ENCODE results near the gene NTN3.

The NTN3 gene

DNA sequence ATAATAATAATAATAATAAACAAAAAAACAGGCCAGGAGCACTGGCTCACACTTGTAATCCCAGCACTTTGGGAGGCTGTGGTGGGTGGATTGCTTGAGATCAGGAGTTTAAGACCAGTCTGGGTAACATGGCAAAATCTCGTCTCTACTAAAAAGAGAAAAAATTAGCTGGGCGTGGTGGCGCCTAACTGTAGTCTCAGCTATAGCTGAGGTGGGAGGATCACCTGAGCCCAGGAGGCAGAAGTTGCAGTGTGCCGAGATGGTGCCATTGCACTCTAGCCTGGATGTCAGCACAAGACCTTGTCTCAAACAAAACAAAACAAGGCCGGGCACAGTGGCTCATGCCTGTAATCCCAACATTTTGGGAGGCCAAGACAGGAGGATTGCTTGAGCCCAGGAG lies 23.9 kb downstream of the NTN3 start:
- Histone ChIP-seq H3K9ac (ENCODE audit: low read depth, low read length, poor library complexity, severe bottlenecking) (no peak overlapping the region), H3K4me3 (ENCODE audit: low read length, poor library complexity, severe bottlenecking) (no peak overlapping the region), H3K9me2 (replicated peaks; ENCODE audit: low read depth, low read length) (no peaks in the 10 kb centered on the region), H4K20me1 (ENCODE audit: insufficient read depth, low read length, poor library complexity, severe bottlenecking) (no peaks in the 10 kb centered on the region), H2AFZ (ENCODE audit: low read length) (no peak overlapping the region), H3K36me3 (ENCODE audit: insufficient read depth, low read length) (no peaks in the 10 kb centered on the region; the same call in 1 of the 2 replicates), H3K27me3 (ENCODE audit: insufficient read depth, low read length, poor library complexity, severe bottlenecking) (no peaks in the 10 kb centered on the region), H3K9me3 (ENCODE audit: insufficient read depth, low read depth, low read length) (no peaks in the 10 kb centered on the region), H3K79me2 (ENCODE audit: insufficient read depth, low read length) (no peaks in the 10 kb centered on the region), H3K4me2 (ENCODE audit: low read depth, low read length, poor library complexity, severe bottlenecking) (no peak overlapping the region), H3K4me1 (ENCODE audit: insufficient read depth, low read length, poor library complexity, severe bottlenecking) (no peaks in the 10 kb centered on the region), H3F3A (ENCODE audit: low read depth) (no peaks in the 10 kb centered on the region)
- no peak for TF ChIP-seq EZH2phosphoT487 (IDR thresholded peaks at IDR 0.05; ENCODE audit: borderline replicate concordance)

DNA sequence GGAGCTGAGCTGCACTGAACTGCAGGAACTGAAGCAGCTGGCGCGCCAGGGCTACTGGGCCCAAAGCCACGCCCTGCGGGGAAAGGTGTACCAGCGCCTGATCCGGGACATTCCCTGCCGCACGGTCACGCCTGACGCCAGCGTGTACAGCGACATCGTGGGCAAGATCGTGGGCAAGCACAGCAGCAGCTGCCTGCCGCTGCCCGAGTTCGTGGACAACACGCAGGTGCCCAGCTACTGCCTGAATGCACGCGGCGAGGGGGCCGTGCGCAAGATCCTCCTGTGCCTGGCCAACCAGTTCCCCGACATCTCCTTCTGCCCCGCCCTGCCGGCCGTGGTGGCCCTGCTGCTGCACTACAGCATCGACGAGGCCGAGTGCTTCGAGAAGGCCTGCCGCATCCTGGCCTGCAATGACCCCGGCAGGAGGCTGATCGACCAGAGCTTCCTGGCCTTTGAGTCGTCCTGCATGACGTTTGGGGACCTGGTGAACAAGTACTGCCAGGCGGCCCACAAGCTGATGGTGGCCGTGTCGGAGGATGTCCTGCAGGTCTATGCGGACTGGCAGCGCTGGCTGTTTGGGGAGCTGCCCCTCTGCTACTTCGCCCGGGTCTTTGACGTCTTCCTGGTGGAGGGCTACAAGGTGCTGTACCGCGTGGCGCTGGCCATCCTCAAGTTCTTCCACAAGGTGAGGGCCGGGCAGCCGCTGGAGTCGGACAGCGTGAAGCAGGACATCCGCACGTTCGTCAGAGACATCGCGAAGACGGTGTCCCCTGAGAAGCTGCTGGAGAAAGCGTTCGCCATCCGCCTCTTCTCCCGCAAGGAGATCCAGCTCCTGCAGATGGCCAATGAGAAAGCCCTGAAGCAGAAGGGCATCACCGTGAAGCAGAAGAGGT lies 25.4 kb downstream of the NTN3 start:
- Histone ChIP-seq H3K4me3 (ENCODE audit: low read length, poor library complexity, severe bottlenecking) (no peak overlapping the region), H3K9me3 (ENCODE audit: insufficient read depth, low read depth, low read length) (no peaks in the 10 kb centered on the region), H3K4me2 (ENCODE audit: low read depth, low read length, poor library complexity, severe bottlenecking) (no peak overlapping the region), H3K9ac (ENCODE audit: low read depth, low read length, poor library complexity, severe bottlenecking) (no peak overlapping the region), H3K36me3 (ENCODE audit: insufficient read depth, low read length) (no peaks in the 10 kb centered on the region; the same call in 1 of the 2 replicates), H2AFZ (ENCODE audit: low read length) (no peak overlapping the region), H3F3A (ENCODE audit: low read depth) (no peaks in the 10 kb centered on the region), H3K9me2 (replicated peaks; ENCODE audit: low read depth, low read length) (no peaks in the 10 kb centered on the region), H3K4me1 (ENCODE audit: insufficient read depth, low read length, poor library complexity, severe bottlenecking) (no peaks in the 10 kb centered on the region), H4K20me1 (ENCODE audit: insufficient read depth, low read length, poor library complexity, severe bottlenecking) (no peaks in the 10 kb centered on the region), H3K79me2 (ENCODE audit: insufficient read depth, low read length) (no peaks in the 10 kb centered on the region), H3K27me3 (ENCODE audit: insufficient read depth, low read length, poor library complexity, severe bottlenecking) (no peaks in the 10 kb centered on the region)
- TF ChIP-seq EZH2phosphoT487 (IDR thresholded peaks at IDR 0.05; ENCODE audit: borderline replicate concordance): no peak
- TF ChIP-seq, protein P1, sequence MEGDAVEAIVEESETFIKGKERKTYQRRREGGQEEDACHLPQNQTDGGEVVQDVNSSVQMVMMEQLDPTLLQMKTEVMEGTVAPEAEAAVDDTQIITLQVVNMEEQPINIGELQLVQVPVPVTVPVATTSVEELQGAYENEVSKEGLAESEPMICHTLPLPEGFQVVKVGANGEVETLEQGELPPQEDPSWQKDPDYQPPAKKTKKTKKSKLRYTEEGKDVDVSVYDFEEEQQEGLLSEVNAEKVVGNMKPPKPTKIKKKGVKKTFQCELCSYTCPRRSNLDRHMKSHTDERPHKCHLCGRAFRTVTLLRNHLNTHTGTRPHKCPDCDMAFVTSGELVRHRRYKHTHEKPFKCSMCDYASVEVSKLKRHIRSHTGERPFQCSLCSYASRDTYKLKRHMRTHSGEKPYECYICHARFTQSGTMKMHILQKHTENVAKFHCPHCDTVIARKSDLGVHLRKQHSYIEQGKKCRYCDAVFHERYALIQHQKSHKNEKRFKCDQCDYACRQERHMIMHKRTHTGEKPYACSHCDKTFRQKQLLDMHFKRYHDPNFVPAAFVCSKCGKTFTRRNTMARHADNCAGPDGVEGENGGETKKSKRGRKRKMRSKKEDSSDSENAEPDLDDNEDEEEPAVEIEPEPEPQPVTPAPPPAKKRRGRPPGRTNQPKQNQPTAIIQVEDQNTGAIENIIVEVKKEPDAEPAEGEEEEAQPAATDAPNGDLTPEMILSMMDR (conservative IDR thresholded peaks at IDR 0.05; ENCODE audit: low read length): no peak

- Histone ChIP-seq H2AFZ (ENCODE audit: low read length) (no peak overlapping the region), H3K4me2 (ENCODE audit: low read depth, low read length, poor library complexity, severe bottlenecking) (no peak overlapping the region), H3K79me2 (ENCODE audit: insufficient read depth, low read length) (no peaks in the 10 kb centered on the region), H3K4me3 (ENCODE audit: low read length, poor library complexity, severe bottlenecking) (no peak overlapping the region), H3K9ac (ENCODE audit: low read depth, low read length, poor library complexity, severe bottlenecking) (no peak overlapping the region), H3F3A (ENCODE audit: low read depth) (no peaks in the 10 kb centered on the region), H3K36me3 (ENCODE audit: insufficient read depth, low read length) (no peaks in the 10 kb centered on the region; the same call in 1 of the 2 replicates), H4K20me1 (ENCODE audit: insufficient read depth, low read length, poor library complexity, severe bottlenecking) (no peaks in the 10 kb centered on the region), H3K9me3 (ENCODE audit: insufficient read depth, low read depth, low read length) (no peaks in the 10 kb centered on the region), H3K27me3 (ENCODE audit: insufficient read depth, low read length, poor library complexity, severe bottlenecking) (no peaks in the 10 kb centered on the region), H3K9me2 (replicated peaks; ENCODE audit: low read depth, low read length) (no peaks in the 10 kb centered on the region), H3K4me1 (ENCODE audit: insufficient read depth, low read length, poor library complexity, severe bottlenecking) (no peaks in the 10 kb centered on the region)
- no peak for TF ChIP-seq EZH2phosphoT487 (IDR thresholded peaks at IDR 0.05; ENCODE audit: borderline replicate concordance)
- TF ChIP-seq, protein P1 (conservative IDR thresholded peaks at IDR 0.05; ENCODE audit: low read length): no peak
Measured at GRCh38 chr16:2497116-2497630, 26.1 kb downstream of the NTN3 start.

Data from Loucy (cell line).